Stimulated activated CD4-positive, alpha-beta T cell treated with anti-CD3 and anti-CD28 coated beads, Interleukin-4, amount 100 ng/mL, for 4 hours (primary cell): ENCODE data around the gene DCTN2.

ENCODE experiments used
- DNase-seq, 2 experiments: peaks; one replicate each; pipeline ENCODE4 v3.0.0-alpha.2; 2020

The DCTN2 gene

GRCh38 chr12:57549203-57549908, 2.4 kb upstream of the DCTN2 start:
- DNase-seq = no peak

- DNase-seq = no peak
Measured at GRCh38 chr12:57548488-57548887, 1.5 kb upstream of the DCTN2 start.

DNA sequence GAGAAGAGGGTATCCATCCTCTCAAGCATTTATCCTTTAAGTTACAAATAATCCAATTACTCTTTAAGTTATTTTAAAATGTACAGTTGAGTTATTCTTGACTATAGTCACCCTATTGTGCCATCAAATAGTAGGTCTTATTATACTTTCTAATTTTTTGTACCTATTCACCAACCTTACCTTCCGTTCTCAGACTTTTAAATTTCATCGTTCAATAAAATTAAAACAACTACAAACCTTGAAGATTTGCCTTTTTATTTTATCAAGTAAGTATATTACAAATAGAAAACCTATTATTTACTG, 972 bp upstream of the DCTN2 start:
- no peak for DNase-seq

DNA sequence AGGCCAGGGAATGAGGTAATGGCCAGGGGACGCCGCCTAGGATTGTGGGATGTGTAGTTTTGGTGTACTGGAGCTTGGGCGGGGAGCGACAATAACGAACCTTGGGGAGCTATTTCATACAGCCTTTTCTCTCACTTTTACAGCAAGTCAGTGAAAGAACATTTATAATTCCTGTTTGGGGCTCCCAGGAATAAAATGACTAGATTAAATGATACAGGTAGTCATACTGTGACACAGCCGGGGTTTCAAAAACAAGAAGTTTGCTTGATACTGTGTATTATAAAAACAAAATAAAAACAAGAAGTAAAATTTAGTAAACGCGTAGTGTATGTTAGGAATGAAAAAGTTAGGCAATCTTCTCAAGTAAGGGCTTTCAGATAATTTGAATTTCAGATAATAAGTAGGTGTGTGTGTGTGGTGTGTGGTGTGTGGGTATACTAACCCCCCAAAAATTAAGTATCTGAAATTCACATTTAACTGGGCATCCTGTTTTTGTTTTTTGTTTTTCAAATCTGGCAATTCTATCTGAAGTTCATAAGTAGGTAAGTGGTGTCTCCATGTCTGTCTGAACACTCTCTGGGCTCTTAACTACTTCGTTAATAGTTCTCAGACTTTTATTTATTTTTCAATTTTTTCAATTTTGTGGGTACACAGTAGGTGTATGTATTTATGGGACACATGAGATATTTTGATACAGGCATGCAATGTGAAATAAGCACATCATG, 458 bp upstream of the DCTN2 start:
- no peak for DNase-seq

DNA sequence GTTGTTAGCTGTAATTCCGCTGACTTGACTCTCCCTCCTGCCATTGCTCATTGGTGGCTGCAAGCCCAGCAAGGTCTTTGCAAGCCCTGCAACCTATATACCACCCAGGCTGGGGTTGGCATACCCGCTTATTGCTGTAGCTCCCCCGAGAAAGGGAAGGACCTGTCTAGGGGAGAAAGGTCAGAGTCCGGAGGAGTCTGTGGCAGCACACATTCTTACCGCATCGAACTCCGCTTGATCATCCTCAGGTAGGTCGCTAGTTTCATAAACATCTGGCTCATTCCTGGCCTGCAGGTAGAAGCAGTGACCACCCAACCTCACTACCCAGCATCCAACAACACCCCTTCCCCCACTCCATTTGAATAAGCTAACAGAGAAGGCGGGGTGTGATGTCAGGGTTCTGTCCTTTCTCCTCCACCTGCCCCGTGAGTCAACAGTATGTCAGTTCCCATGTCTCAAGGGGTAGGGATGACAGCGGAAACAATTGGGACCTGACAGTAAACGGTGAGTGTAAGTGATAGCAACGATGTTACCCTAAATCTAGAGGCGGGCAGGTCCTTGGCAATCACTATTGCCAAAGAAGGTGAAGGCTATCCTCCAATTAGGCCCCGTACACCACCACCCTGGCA, 1.1 kb downstream of the DCTN2 start:
- DNase-seq = no peak

GRCh38 chr12:57543581-57543980, 3.4 kb downstream of the DCTN2 start:
- no peak for DNase-seq

DNA sequence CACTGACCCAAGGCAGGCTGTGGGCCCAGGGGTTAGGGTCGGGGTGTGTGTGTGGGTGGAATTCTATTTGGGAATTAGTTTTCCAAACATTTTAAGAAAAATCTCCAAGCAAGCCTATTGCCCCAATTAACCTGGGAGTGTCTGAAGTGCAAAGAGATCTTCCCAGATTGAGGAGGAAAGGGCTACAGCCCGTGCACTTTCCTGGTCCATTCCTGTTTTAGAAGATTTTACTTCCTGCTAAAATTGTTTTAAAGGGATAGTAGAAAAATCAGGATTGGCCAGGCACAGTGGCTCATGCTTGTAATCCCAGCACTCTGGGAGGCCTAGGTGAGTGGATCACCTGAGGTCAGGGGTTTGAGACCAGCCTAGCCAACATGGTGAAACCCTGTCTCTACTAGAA, 5.3 kb downstream of the DCTN2 start:
- no peak for DNase-seq

GRCh38 chr12:57541001-57541400, 6.0 kb downstream of the DCTN2 start:
- DNase-seq = no peak

DNA sequence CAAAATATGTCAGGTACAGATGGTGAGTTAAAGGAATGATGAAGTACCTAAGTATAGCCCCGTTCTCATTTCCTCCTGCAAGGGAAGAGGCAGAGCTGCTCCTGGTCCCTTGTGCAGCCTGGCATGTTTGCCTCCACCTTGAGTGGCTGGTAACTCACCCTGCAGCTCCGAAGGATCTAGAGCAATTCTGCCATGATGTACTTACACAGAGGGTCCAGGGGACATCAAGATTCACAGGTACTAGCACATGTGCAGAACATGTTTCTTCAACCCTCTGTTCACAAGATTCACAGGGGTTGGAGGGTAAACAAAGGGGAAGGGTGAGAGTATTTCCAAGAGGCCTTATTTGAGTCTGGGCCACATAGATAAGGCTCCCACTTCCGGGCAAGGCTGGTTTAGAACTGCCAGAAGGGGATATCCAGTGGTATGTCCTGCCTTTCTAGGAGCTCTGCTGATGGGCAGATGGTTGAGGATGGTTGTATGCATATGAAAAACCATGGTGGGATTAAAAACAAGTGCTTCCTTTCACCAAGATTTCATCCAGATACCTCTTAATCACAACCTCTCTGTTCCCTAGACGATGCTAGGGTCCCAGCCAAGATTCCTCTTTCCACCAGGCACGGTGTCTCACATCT, 7.7 kb downstream of the DCTN2 start:
- DNase-seq = no peak

GRCh38 chr12:57536597-57536942, 10.4 kb downstream of the DCTN2 start:
- DNase-seq = no peak

DNA sequence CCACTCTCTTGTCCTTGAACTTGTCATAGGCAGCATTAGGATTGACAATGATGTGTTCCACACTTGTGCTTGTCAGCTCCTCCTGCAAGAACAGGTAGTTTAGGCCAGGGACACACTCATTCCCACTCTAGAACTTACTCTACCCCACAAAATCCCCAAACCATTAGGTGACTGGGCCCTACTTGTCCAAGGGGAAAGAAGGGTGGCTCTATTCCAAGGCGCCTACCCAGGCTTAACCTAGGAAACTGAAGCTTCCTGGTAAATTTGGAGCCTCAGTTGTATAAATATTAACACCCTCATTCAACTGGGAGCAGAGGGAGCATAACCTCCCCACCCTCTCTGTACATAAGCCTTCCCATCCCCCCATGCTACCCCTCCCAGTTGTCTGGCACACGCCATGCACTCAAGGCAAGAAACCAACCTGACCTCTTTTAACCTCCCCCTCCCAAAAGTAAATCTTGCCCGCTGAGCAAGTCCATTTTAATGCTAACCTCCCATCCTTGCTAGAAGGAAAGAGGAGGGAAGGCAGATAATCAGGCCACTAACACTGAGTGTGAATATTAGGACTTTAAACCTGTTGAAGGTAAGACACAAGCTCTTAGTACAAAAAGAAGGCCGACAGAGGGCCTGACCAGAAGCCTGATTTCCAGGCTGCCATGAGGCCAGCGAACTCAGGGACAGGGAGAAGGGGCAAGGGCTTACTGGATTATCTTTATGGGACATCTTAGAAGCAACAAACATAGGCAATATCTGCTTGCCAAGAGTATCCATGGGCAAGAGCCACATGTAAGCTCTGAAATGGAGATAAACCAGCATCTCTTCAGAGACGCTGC, 11.0 kb downstream of the DCTN2 start:
- no peak for DNase-seq

- no peak for DNase-seq
Measured at GRCh38 chr12:57534991-57535543, 11.9 kb downstream of the DCTN2 start.

DNA sequence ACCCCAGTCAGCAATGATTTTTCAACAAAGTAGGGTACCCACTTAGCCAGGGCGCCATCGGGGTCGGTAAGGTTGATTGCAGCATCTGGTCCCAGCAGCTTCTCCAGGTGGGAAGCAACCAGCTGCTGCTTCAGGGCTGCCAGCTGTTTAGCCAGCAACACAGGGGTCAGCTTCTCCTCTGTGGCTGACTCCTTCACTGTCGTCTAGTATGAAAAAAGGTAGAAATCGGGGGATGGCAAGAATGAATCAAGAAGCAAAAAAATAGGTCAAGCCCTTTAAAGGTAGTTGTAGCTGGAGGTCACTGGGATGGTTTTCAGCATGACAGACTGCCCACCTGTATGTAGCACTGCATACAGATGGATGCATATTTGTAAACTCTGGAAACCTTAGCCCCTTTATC, 12.7 kb downstream of the DCTN2 start:
- no peak for DNase-seq

DNA sequence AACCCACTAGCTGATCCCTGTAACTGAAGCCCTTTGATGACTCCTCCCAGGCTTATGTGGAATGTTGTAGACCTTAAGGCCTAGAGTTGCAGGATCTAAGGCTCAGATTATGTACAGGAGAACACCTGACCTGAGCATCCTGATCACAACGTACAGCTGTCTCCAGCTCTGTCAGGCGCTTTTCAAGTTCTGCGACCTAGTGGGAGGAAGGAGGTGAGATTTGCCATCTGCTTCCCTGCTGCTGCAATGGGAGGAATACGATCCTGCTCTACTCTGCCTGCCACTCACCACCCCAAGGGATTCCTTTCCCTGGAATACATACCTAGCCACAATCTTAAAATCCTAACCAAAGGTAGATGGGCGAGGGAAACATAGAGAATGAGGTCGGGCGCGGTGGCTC, 13.9 kb downstream of the DCTN2 start:
- DNase-seq = no peak

DNA sequence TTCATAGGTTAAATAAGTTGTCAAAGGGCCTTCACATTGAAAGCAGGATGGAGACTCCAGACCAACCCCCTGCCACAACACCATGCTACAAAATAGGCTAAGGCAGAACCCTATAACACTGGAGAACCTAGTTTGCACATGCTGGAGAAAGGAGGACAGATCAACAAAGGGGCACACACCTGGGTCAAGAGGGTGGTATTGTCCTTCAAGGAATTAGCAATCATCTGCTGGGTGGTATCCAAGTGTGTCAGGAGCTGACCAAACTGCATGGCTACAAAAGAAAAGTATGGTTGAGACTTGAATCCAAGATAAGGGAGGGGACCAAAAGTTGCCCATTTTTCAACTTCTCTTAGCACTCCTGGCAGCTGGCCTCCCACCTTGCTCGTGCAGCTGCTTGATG, 15.2 kb downstream of the DCTN2 start:
- no peak for DNase-seq

DNA sequence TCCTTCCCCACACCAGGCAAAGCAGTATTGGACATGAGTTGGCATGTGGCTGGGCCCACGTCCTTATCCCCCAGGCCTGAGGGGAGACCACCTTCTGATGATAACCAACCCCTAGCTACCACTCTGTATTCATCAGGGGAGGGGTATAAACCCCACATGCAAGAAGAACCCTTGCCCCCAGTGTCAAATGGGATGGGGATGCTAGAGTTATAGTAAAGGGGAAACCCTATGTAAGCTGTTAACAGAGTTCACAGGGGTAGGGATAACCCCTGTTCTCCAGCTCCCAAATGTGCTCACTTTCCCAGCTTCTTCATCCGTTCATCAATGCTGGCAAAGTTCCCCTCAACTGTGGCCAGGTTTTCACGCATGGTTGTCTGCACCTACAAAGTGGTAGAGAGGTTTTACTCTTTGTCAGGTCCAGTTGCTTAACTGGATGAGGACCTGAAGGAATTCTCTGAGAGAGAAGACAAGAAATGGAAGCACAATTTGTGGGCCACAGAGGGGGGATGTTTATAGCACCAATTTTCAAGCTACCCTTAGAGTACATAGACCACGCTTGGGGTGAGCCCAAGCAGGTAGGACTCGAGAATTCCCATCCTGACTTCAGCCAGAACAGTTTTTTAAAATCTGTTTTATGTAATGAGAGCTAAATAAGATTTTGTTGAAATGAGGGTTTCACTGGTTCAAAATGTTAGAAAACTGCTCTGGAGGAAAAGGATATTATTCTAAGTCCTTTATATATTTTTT, 16.4 kb downstream of the DCTN2 start:
- DNase-seq = no peak

- DNase-seq = no peak
Measured at GRCh38 chr12:57529831-57530230, 17.2 kb downstream of the DCTN2 start.

GRCh38 chr12:57528831-57529555, 18.0 kb downstream of the DCTN2 start:
- no peak for DNase-seq

DNA sequence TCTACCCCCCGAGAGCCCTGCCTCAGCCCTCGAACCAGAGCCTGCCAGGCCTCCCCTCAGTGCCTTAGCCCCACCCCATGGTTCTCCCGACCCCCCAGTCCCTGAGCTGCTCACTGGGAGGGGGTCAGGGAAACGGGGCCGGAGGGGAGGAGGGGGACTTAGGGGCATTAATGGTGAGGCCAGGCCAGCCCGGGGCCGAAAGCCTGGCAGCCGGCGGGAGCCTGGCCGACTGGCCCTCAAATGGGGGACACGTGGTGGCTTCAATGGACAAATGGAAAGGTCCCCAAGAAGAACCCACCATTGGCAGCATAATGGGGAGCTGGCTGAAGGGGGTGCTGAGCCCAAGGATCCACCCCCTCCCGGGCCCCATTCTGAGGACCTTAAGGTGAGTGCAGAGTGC, 18.8 kb downstream of the DCTN2 start:
- no peak for DNase-seq

- DNase-seq = no peak
Measured at GRCh38 chr12:57527184-57527583, 19.8 kb downstream of the DCTN2 start.

- DNase-seq = no peak
Measured at GRCh38 chr12:57526477-57527126, 20.4 kb downstream of the DCTN2 start.
